ENCODE results near the gene STXBP5. TPM values are rescaled to one million over a fixed set of nuclear protein-coding genes. Genes with fewer than 3 reads are reported as not detected.

The STXBP5 gene
- total and polyA plus RNA-seq, 9 of the 15 experiments (the other 6 are each of a cell fraction or from before 2014, with no cell fraction given): 23.3 to 172 (median 71.5) TPM

- TF ChIP-seq ZNF740 (CRISPR knock-in tag; IDR thresholded peaks at IDR 0.05) (no peak), ZNF740 (tag; IDR thresholded peaks at IDR 0.05) (no peak), MAFK (IDR thresholded peaks at IDR 0.05; ENCODE audit: low read length) (0 out of 2 replicates have a peak, but pooled peaks have one; percentile 25), RBFOX2 (IDR thresholded peaks at IDR 0.05; ENCODE audit: low read depth, low read length) (peak; percentile 55; the same call in 1 of the 2 replicates), ZNF282 (CRISPR knock-in tag; IDR thresholded peaks at IDR 0.05) (no peak), ZBTB12 (CRISPR knock-in tag; IDR thresholded peaks at IDR 0.05) (no peak), RNF219 (CRISPR knock-in tag; IDR thresholded peaks at IDR 0.05) (no peak), HES1 (IDR thresholded peaks at IDR 0.05; ENCODE audit: low read depth) (no peak), CEBPB (tag; IDR thresholded peaks at IDR 0.05) (no peak), STAT5A (IDR thresholded peaks at IDR 0.05; ENCODE audit: borderline replicate concordance, low read length) (0 out of 2 replicates have a peak, but pooled peaks have one; percentile 4), TARDBP (IDR thresholded peaks at IDR 0.05) (0 out of 2 replicates have a peak, but pooled peaks have one; percentile 18), AFF1 (IDR thresholded peaks at IDR 0.05; ENCODE audit: low read depth in 1 of 2, partially characterized antibody in 2 of 2) (peak; percentile 84 to 85), SMARCB1 (IDR thresholded peaks at IDR 0.05; ENCODE audit: insufficient read length, low read depth) (peak; percentile 74), GTF2B (IDR thresholded peaks at IDR 0.05; ENCODE audit: extremely low read depth, insufficient read length) (no peak), MLX (CRISPR knock-in tag; conservative IDR thresholded peaks at IDR 0.05) (no peak), YBX1 (IDR thresholded peaks at IDR 0.05) (no peak), KLF6 (CRISPR knock-in tag; IDR thresholded peaks at IDR 0.05; ENCODE audit: borderline replicate concordance) (no peak), XRCC3 (IDR thresholded peaks at IDR 0.05) (no peak)
Measured at GRCh38 chr6:147207351-147207750, 3.1 kb downstream of the STXBP5 start (continued).

All from K562 (cell line).